GDM1 (cell line): Measurements from ENCODE around the gene CDX1.
A peak's percentile ranks its signal among the peaks of the same experiment; 100 is the strongest.

Experiments
- DNase-seq: peaks from one replicate; lab custom pipeline; 2025; lab: John Stamatoyannopoulos, UW

Gene CDX1

GRCh38 chr5:150184006-150184405 is 17.4 kb downstream of the CDX1 start:
- no peak for DNase-seq

- no peak for DNase-seq
These were observed 18.7 kb downstream of the CDX1 start for GRCh38 chr5:150184990-150185912.

- no peak for DNase-seq
These were observed 19.6 kb downstream of the CDX1 start for GRCh38 chr5:150186137-150186536.

GRCh38 chr5:150186897-150187296 is 20.3 kb downstream of the CDX1 start:
- DNase-seq = no peak

GRCh38 chr5:150188146-150188842 is 21.7 kb downstream of the CDX1 start:
- DNase-seq = no peak

GRCh38 chr5:150189326-150189725 is 22.7 kb downstream of the CDX1 start:
- no peak for DNase-seq

GRCh38 chr5:150189728-150190502 is 23.3 kb downstream of the CDX1 start, which contains the start of gene SLC6A7:
SLC6A7 (plus strand) TSS chr5:150190062; CDS start chr5:150190328, 266 bp downstream.
- no peak for DNase-seq

- DNase-seq = no peak
These were observed 24.0 kb downstream of the CDX1 start for GRCh38 chr5:150190503-150190979.

GRCh38 chr5:150190987-150191386 is 24.4 kb downstream of the CDX1 start:
- DNase-seq = no peak

- DNase-seq = no peak
These were observed 25.9 kb downstream of the CDX1 start for GRCh38 chr5:150192462-150192861.

- DNase-seq = no peak
These were observed 29.3 kb downstream of the CDX1 start for GRCh38 chr5:150195736-150196485.

- no peak for DNase-seq
These were observed 29.9 kb downstream of the CDX1 start for GRCh38 chr5:150196514-150196913.

GRCh38 chr5:150196986-150197385 is 30.4 kb downstream of the CDX1 start:
- DNase-seq = no peak

- no peak for DNase-seq
These were observed 30.9 kb downstream of the CDX1 start for GRCh38 chr5:150197476-150197875.

- no peak for DNase-seq
These were observed 35.9 kb downstream of the CDX1 start for GRCh38 chr5:150202501-150202900.

GRCh38 chr5:150203832-150204589 is 37.4 kb downstream of the CDX1 start:
- no peak for DNase-seq

- DNase-seq = no peak
These were observed 38.0 kb downstream of the CDX1 start for GRCh38 chr5:150204590-150204960.

GRCh38 chr5:150206098-150206778 is 39.7 kb downstream of the CDX1 start:
- peak; percentile 70 for DNase-seq

- no peak for DNase-seq
These were observed 40.2 kb downstream of the CDX1 start for GRCh38 chr5:150206779-150207115.
